Activated CD4-positive, alpha-beta T cell treated with anti-CD3 and anti-CD28 coated beads, Interleukin-2, Interleukin-6, amounts not matched to agents 100 ng/mL and 50 ng/mL, durations not matched to agents 16 hours and 8 hours (primary cell): ENCODE measurements around the gene RAPGEF1.
A peak's percentile ranks its signal among the peaks of the same experiment; 100 is the strongest.

Source experiments
- DNase-seq: peaks from one replicate; pipeline ENCODE4 v3.0.0-alpha.2; 2020

Gene RAPGEF1

DNA sequence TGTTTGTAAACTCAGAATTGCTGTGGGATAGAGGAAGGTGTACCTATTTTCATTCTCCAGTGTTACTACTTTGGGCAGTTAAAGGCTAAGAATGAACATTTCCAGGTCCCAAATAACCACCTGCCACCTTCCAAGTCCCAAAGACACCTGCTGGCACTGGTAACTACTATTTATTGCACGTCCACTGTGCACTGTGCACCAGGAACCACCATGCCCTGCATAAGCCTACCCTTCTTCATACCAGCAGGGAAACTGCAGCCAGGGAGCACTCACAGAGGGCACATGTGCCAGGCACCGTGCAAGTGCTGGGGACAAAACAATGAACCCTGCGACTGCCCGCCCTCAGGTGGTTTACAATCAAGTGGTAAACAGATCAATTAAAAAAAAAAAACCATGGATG is 34.9 kb downstream of the RAPGEF1 start:
- DNase-seq: no peak

GRCh38 chr9:131704141-131704983 is 35.5 kb downstream of the RAPGEF1 start:
- DNase-seq: no peak

DNA sequence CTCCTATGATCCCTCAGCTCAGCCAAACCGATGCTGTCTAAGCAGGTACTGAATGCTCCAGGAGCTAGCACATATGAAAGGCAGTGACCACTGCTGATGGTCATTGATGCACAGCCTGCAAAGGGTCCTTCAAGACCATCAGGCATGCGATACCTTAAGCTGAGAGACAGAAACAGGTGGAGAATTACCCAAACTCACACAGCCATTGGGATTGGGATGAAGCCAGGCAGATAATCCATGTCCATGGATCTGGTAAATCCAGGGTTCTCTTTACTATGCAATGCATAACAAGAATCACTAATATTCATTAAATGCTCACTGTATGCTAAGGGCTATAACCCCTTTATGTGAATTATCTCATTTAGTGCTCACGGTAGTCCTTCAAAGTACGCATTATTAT is 36.2 kb downstream of the RAPGEF1 start:
- no peak for DNase-seq

GRCh38 chr9:131702911-131703310 is 37.0 kb downstream of the RAPGEF1 start:
- DNase-seq: no peak

GRCh38 chr9:131701789-131702337 is 38.0 kb downstream of the RAPGEF1 start:
- DNase-seq: no peak

GRCh38 chr9:131701436-131701781 is 38.5 kb downstream of the RAPGEF1 start:
- no peak for DNase-seq

- no peak for DNase-seq
Measured at GRCh38 chr9:131700765-131701435, 39.0 kb downstream of the RAPGEF1 start.

- no peak for DNase-seq
Measured at GRCh38 chr9:131700076-131700475, 39.8 kb downstream of the RAPGEF1 start.

- no peak for DNase-seq
Measured at GRCh38 chr9:131698618-131698985, 41.3 kb downstream of the RAPGEF1 start.

GRCh38 chr9:131697908-131698617 is 41.8 kb downstream of the RAPGEF1 start:
- DNase-seq: no peak

GRCh38 chr9:131697097-131697496 is 42.8 kb downstream of the RAPGEF1 start:
- no peak for DNase-seq

- no peak for DNase-seq
Measured at GRCh38 chr9:131695836-131696460, 43.9 kb downstream of the RAPGEF1 start.

DNA sequence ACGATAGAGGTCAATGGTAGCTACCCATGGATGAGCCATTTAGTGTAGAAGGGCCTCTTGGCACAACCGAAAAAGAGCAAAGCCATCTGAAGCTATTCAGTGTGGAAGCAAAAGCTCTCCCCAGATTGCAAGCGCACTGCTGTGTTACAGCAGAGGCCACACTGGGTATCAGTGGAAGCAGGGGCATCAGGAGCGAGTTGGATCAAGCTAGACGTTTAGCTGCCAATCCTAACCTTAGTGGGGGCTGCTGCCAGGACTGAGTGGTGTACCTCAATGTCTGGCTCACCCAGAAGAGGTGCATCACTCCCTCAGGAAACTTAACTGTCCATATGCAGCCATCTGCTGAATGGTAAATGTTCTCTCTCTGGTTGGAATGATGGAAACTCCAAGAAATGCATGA is 44.5 kb downstream of the RAPGEF1 start:
- DNase-seq: no peak

DNA sequence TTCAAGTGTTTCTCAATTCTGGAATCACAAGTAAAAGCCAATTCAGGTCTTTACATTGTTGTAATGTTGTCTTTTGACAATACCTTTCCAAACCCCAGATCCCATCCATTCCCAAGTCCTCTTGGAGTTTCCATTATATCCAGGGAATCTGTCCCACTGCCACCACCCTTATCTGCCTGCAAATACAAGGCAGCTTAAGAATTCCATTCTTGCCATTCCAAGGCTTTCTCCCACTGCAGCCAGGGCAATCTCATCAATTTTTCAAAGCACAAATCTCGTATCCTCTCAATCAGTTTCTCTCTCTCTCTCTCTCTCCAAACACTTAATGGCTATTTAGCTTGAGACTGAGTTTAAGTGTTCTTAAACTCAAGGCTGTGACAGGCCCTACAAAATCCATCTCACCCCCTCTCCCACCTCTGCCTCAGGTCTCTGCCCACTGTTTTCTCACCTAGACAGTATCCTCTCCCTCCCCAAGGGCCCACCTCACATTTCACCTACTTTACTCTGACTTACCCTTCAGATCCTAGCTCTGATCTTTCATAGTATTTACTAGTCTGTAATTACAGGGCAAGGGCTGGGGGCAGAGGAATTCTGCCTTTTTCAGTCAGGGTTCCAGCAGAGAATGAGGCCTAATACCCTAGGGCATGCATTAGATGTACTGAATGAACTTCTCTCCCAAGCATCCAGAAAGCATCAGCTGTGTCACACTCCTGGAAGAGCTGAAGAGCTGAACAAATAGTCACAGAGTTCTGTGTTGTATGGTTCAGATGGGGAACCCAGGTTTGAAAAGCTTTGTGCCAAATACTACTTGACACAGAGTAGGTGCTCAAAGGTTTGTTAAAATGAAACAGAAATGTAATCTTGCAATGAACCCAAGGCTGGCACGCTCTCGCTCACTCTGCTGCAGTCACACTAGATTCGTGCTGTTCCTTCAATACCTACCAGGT is 46.0 kb downstream of the RAPGEF1 start:
- DNase-seq: no peak

- DNase-seq: no peak
Measured at GRCh38 chr9:131692612-131693562, 47.0 kb downstream of the RAPGEF1 start.

DNA sequence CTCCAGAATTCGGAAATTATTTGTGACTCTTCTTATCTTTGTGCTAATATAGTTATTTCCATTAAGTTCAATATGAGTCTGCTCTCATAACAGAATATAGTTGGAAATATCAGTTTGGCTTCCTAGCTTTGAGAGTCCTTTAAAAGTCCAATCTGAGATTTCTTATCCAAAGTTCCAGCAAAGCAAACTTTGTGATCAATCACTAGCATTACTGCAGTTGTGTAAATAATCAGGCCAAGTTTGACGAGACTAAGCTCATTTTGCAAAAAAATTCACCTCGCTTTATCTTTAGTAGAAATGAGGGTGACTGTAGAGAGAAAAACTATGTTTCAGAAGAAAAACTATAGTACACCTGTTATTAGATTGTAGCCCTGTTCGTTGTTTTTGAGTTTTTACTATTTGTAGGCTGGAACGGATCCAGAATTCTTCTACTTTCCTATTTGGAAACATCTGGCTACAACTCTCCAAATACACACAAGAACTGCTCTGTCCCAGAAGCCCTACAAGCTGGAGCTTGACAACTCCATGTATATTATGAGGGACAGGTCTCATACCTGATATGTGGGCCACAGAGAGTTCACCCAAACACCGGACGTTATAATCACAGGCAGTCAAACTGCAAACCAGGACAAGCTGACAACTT is 47.8 kb downstream of the RAPGEF1 start:
- no peak for DNase-seq

GRCh38 chr9:131690941-131691573 is 48.8 kb downstream of the RAPGEF1 start:
- DNase-seq: peak; percentile 52

DNA sequence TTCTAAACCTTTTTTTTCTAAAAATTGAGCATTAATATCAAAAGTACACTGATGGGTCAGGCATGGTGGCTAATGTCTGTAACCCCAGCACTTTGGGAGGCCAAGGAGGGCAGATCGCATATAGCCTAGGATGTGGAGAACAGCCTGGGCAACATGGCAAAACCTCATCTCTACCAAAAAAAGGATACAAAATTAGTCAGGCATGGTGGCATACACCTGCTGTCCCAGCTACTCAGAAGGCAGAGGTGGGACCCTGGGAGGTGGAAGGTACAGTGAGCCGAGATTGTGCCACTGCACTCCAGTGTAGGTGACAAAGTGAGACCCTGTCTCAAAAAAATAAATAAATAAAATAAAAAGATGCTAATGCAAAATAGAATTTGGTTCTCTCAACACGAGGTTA is 49.4 kb downstream of the RAPGEF1 start:
- no peak for DNase-seq

DNA sequence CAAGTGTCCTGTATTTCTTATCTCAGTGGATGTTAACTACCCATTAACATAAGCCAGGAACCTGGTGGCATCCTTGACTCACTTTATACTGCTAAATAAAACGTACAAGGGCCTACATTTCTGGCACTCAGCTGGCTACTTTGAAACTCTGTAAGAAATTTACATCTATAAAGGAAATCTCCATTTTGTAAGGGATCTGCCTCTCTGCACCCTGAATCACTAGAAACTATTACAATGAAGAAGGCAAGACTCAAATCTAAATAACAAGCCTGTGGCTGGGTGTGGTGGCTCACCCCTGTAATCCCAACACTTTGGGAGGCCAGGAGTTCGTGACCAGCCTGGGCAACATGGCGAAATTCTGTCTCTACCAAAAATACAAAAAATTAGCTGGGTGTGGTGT is 51.5 kb downstream of the RAPGEF1 start:
- no peak for DNase-seq
